K562 (cell line): ENCODE results near the gene FCGR3A. TPM values are rescaled to one million over a fixed set of nuclear protein-coding genes. Genes with fewer than 3 reads are reported as not detected.
"Not testable (repeated sequence)": the region's sequence is repeated elsewhere in the genome, so short reads cannot be mapped to it uniquely, and the experiment has no call there.

Experiments used
- MEF2D ChIP-seq: conservative IDR thresholded peaks from 2 replicates; pipeline ENCODE4 v1.6.1; 2016; ENCODE audit warnings: low read depth, missing genetic modification characterization, missing compliant biosample characterization
- ZNF174 ChIP-seq: fragments of 250-450 bp; sonication (Bioruptor Pico); IDR thresholded peaks from 2 replicates; pipeline ENCODE4 v1.4.0; 2020; ENCODE audit warnings: mild to moderate bottlenecking
- polyA plus RNA-seq, 8 experiments: library from polyadenylated mRNA; depleted of rRNA in 4 of 8; stranded (reverse) in 5 of 8; unstranded in 3 of 8; fragments of >200 nt; fragmentation: Nextera tagmentation in 2 of 8; fragmentation: Illumina TruSeq in 1 of 8; extraction: Ambion mirVana in 2 of 8; extraction: Trizol in 1 of 8; gene quantifications; 2 replicates each; pipeline versions ENCODE4 v1.2.1 to v1.2.3, GENCODE V29; 2011 to 2014; ENCODE audit warnings: inconsistent platforms in 1 of 8, missing spikeins in 1 of 8
- total RNA-seq, 7 experiments: library from RNA; depleted of rRNA in 6 of 7; stranded (reverse); fragments of >200 nt in 6 of 7; fragmentation: Illumina TruSeq in 2 of 7; extraction: Trizol in 2 of 7; gene quantifications; 2 replicates each; pipeline versions ENCODE4 v1.2.1 to v1.2.3, GENCODE V29; 2011 to 2021; ENCODE audit warnings: low replicate concordance in 1 of 7
- TF ChIP-seq, protein P1 (sequence below), 2 experiments: fragments of 450-650 bp in 1 of 2; sonication (generic) in 1 of 2; formaldehyde crosslinking in 1 of 2; IDR thresholded peaks; 2 replicates each; pipeline versions ENCODE4 v1.7.1 to v1.9.0; 2016 to 2022; ENCODE audit warnings: inconsistent platforms in 1 of 2, mild to moderate bottlenecking in 1 of 2, missing genetic modification reagents in 1 of 2
- TF ChIP-seq, protein P2 (sequence below): fragments of 450-650 bp; IDR thresholded peaks from 2 replicates; pipeline ENCODE4 v1.6.1; 2018; ENCODE audit not compliant: partially characterized antibody
- TF ChIP-seq, protein P3 (sequence below): sonication (generic); formaldehyde crosslinking; IDR thresholded peaks from 2 replicates; pipeline ENCODE4 v1.8.1; 2023; ENCODE audit warnings: mild to moderate bottlenecking, missing genetic modification reagents
- TF ChIP-seq, protein P4 (sequence below): conservative IDR thresholded peaks from 2 replicates; pipeline ENCODE4 v1.6.1; 2011; ENCODE audit warnings: low read depth, mild to moderate bottlenecking, low read length; ENCODE audit not compliant: control insufficient read depth

FCGR3A gene
- total and polyA plus RNA-seq, 9 of the 15 experiments (the other 6 are each of a cell fraction or from before 2014, with no cell fraction given) = 0.04 to 0.29 (median 0.14) TPM; not detected in 3

DNA sequence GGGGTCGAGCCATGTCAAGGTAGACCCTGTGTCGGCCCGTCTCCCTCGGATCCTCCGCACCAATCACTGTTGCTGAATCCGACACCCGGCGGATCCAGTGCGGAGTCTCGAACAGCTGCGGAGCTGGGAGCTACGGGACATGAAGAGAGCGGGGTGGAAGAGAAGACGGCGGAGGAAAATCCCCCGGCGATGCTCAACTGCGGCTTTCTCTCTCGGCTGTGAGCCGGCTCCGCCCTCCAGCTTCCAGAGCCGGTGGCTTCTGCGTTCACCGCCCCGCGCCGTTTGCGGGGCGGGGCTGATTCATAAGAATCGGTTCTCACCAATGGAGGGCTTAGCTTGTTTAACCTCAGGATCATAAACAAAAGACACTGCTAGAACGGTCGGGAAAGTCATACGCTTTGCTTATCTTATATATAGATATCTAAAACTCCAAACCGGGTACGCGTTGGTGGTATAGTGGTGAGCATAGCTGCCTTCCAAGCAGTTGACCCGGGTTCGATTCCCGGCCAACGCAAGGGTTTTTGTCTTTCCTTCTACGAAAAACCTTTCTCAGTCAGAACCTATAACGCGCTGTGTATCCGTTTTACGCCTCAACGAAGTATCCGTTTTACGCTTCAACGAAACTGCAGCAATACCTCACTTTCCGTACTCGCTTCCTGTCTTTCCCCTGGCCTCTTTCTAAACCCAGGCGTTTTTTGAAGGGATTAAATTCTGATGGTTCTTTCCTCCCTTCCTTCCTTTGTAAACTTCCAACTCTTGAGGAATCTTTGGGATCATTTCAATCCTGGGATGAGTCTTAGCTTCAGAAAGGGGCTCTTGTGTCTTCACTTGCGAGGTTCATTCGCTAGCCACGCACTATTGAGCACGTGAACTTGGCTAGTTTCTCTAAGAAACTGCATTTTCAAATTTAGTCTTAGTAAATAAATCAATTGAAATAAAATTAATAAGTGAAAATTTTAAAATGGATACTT is 18.7 kb downstream of the FCGR3A start (continued):
- TF ChIP-seq, protein P1, sequence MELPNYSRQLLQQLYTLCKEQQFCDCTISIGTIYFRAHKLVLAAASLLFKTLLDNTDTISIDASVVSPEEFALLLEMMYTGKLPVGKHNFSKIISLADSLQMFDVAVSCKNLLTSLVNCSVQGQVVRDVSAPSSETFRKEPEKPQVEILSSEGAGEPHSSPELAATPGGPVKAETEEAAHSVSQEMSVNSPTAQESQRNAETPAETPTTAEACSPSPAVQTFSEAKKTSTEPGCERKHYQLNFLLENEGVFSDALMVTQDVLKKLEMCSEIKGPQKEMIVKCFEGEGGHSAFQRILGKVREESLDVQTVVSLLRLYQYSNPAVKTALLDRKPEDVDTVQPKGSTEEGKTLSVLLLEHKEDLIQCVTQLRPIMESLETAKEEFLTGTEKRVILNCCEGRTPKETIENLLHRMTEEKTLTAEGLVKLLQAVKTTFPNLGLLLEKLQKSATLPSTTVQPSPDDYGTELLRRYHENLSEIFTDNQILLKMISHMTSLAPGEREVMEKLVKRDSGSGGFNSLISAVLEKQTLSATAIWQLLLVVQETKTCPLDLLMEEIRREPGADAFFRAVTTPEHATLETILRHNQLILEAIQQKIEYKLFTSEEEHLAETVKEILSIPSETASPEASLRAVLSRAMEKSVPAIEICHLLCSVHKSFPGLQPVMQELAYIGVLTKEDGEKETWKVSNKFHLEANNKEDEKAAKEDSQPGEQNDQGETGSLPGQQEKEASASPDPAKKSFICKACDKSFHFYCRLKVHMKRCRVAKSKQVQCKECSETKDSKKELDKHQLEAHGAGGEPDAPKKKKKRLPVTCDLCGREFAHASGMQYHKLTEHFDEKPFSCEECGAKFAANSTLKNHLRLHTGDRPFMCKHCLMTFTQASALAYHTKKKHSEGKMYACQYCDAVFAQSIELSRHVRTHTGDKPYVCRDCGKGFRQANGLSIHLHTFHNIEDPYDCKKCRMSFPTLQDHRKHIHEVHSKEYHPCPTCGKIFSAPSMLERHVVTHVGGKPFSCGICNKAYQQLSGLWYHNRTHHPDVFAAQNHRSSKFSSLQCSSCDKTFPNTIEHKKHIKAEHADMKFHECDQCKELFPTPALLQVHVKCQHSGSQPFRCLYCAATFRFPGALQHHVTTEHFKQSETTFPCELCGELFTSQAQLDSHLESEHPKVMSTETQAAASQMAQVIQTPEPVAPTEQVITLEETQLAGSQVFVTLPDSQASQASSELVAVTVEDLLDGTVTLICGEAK (IDR thresholded peaks at IDR 0.05) = peak; percentile 82
- TF ChIP-seq, protein P1 (CRISPR knock-in tag; IDR thresholded peaks at IDR 0.05) = not testable (repeated sequence)
- TF ChIP-seq, protein P2, sequence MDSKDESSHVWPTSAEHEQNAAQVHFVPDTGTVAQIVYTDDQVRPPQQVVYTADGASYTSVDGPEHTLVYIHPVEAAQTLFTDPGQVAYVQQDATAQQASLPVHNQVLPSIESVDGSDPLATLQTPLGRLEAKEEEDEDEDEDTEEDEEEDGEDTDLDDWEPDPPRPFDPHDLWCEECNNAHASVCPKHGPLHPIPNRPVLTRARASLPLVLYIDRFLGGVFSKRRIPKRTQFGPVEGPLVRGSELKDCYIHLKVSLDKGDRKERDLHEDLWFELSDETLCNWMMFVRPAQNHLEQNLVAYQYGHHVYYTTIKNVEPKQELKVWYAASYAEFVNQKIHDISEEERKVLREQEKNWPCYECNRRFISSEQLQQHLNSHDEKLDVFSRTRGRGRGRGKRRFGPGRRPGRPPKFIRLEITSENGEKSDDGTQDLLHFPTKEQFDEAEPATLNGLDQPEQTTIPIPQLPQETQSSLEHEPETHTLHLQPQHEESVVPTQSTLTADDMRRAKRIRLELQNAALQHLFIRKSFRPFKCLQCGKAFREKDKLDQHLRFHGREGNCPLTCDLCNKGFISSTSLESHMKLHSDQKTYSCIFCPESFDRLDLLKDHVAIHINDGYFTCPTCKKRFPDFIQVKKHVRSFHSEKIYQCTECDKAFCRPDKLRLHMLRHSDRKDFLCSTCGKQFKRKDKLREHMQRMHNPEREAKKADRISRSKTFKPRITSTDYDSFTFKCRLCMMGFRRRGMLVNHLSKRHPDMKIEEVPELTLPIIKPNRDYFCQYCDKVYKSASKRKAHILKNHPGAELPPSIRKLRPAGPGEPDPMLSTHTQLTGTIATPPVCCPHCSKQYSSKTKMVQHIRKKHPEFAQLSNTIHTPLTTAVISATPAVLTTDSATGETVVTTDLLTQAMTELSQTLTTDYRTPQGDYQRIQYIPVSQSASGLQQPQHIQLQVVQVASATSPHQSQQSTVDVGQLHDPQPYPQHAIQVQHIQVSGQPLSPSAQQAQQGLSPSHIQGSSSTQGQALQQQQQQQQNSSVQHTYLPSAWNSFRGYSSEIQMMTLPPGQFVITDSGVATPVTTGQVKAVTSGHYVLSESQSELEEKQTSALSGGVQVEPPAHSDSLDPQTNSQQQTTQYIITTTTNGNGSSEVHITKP = peak; percentile 16
- TF ChIP-seq, protein P3, sequence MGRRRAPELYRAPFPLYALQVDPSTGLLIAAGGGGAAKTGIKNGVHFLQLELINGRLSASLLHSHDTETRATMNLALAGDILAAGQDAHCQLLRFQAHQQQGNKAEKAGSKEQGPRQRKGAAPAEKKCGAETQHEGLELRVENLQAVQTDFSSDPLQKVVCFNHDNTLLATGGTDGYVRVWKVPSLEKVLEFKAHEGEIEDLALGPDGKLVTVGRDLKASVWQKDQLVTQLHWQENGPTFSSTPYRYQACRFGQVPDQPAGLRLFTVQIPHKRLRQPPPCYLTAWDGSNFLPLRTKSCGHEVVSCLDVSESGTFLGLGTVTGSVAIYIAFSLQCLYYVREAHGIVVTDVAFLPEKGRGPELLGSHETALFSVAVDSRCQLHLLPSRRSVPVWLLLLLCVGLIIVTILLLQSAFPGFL = 0 out of 2 replicates have a peak, but pooled peaks have one; percentile 29
- TF ChIP-seq MEF2D (0 out of 2 replicates have a peak, but pooled peaks have one; percentile 32), ZNF174 (CRISPR knock-in tag) (0 out of 2 replicates have a peak, but pooled peaks have one; percentile 26)
- TF ChIP-seq, protein P4, sequence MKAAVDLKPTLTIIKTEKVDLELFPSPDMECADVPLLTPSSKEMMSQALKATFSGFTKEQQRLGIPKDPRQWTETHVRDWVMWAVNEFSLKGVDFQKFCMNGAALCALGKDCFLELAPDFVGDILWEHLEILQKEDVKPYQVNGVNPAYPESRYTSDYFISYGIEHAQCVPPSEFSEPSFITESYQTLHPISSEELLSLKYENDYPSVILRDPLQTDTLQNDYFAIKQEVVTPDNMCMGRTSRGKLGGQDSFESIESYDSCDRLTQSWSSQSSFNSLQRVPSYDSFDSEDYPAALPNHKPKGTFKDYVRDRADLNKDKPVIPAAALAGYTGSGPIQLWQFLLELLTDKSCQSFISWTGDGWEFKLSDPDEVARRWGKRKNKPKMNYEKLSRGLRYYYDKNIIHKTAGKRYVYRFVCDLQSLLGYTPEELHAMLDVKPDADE = peak; percentile 91
